D721Med (cell line): ENCODE data around the gene ADAM8.

Experiments
- DNase-seq: peaks from one replicate; pipeline ENCODE4 v3.0.0; 2011; ENCODE audit warnings: low spot score; ENCODE audit not compliant: insufficient read length
- FAIRE-seq: peaks from 2 replicates; lab custom pipeline; 2011; peaks lifted over from hg19 to GRCh38; lab: Jason Lieb, UNC
- TF ChIP-seq, protein P1 (sequence below): IDR thresholded peaks from 2 replicates; pipeline ENCODE4 v1.5.1; 2012; ENCODE audit warnings: mild to moderate bottlenecking, control low read depth; ENCODE audit not compliant: insufficient read depth; ENCODE audit errors: missing control alignments

ADAM8 gene

DNA sequence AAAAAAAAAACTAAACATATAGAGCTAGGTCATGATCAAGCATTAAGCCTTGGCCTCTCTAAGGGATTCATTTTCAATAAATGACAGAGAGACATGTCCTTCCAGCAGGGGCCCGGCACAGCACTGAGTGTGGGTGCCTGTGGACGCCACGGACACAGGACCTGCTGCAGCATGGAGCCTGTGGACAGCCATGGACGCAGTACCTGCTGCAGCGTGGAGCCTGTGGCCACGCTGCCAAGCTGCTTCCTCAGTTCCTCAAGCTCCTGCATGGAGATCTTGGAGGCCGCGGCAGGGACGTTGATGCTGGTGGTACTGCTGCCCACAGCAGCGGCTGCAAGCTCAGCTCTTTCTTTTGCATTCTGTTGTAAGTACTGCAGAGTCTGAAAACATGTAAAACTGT, 22.6 kb upstream of the ADAM8 start:
- TF ChIP-seq, protein P1, sequence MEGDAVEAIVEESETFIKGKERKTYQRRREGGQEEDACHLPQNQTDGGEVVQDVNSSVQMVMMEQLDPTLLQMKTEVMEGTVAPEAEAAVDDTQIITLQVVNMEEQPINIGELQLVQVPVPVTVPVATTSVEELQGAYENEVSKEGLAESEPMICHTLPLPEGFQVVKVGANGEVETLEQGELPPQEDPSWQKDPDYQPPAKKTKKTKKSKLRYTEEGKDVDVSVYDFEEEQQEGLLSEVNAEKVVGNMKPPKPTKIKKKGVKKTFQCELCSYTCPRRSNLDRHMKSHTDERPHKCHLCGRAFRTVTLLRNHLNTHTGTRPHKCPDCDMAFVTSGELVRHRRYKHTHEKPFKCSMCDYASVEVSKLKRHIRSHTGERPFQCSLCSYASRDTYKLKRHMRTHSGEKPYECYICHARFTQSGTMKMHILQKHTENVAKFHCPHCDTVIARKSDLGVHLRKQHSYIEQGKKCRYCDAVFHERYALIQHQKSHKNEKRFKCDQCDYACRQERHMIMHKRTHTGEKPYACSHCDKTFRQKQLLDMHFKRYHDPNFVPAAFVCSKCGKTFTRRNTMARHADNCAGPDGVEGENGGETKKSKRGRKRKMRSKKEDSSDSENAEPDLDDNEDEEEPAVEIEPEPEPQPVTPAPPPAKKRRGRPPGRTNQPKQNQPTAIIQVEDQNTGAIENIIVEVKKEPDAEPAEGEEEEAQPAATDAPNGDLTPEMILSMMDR: no peak
- no peak for DNase-seq
- FAIRE-seq: no peak

- FAIRE-seq (no peak), DNase-seq (no peak)
- TF ChIP-seq, protein P1: no peak
These were observed 21.8 kb upstream of the ADAM8 start for GRCh38 chr10:133298466-133298865.

GRCh38 chr10:133297504-133297903, 20.8 kb upstream of the ADAM8 start:
- FAIRE-seq: no peak
- no peak for DNase-seq
- TF ChIP-seq, protein P1: no peak

DNA sequence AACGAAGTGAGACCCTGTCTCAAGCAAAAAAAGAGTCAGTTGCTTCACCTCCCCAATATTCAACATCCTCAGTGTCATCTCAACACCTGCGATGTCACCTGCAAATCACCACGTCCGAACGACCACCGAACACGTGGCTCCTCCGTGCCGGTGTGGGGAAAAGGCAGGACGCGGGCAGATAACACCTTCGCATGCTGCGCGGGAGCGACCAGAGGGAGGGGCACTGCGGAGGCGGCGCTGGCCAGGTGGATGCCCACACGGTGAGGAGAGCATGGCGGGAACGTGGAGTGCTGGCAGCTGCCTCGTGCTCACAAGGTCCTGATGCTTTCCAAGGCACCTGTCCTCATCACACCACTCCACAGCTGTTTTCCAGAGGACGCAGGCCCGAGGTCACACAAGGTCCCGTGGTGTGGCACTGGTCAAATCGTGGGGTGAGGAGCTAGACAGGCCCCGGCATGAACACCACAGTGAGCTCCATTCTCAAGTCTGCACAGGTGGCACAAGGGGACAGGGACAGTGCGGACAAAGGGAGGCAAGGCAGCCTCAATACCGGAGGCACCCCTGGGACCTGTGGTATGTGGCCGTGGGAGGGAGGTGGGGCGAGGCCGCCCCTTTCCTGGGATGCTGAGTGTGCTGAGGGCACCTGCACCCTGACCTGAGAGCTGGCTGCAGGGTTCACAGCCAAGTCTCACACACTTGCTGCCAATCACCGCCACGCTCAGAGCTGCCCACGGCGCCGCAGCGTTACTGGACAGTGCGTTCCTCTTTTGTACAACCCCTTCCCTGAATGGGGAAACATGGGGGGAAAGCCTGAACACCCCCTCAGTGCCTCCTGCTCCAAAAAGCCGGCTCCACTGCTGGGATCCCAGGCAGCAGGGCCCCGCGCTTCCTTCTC, 19.0 kb upstream of the ADAM8 start:
- no peak for DNase-seq
- no peak for FAIRE-seq
- TF ChIP-seq, protein P1: no peak

- FAIRE-seq: no peak
- no peak for DNase-seq
- TF ChIP-seq, protein P1: no peak
These were observed 17.5 kb upstream of the ADAM8 start for GRCh38 chr10:133294189-133294588.

DNA sequence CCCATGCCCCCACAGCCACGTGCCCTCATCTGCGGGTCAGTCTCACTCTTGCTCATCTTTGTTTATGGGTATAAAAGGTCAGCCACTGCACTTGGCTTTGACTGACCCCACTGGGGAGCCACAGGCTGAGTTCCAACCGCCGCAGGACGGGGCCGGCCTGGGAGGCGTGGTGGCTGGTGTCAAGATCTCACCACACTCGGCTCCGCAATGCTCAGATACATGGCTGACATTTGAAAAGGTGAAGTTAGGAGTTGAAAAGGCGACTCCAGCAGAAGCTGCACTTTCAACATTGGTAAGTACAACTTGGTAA, 17.1 kb upstream of the ADAM8 start:
- FAIRE-seq (no peak), DNase-seq (no peak)
- TF ChIP-seq, protein P1: no peak
